Stimulated activated CD8-positive, alpha-beta memory T cell treated with anti-CD3 and anti-CD28 coated beads, Interleukin-4, amount 100 ng/mL, for 48 hours (primary cell): ENCODE results near the gene RASGEF1B.
A peak's percentile ranks its signal among the peaks of the same experiment; 100 is the strongest.
"Not testable (repeated sequence)": the region's sequence is repeated elsewhere in the genome, so short reads cannot be mapped to it uniquely, and the experiment has no call there.

Experiments
- DNase-seq: peaks from one replicate; pipeline ENCODE4 v3.0.0-alpha.2; 2020

RASGEF1B gene

DNA sequence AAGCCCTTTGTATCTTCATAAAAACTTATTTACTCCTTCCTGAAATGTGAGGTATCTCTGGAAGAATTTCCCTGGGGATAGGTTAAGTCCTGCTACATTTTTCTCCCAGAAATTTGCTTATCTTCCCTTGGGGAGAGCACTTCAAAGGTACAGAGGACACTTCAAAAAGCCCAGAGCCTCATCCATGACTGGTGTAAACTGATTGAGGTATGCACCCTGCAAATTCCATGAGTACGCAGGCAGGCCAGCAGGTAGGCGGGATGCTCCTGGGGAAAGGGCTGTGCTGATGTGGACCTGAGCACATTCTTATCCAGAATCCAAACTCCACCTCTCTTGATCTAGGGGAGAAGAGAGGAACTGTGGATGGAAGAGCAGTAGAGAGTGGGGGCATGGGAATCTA is 26.3 kb upstream of the RASGEF1B start:
- DNase-seq = no peak

GRCh38 chr4:81495345-81495744 is 23.6 kb upstream of the RASGEF1B start:
- no peak for DNase-seq

- DNase-seq = no peak
Observed at GRCh38 chr4:81494031-81494431, 22.3 kb upstream of the RASGEF1B start.

DNA sequence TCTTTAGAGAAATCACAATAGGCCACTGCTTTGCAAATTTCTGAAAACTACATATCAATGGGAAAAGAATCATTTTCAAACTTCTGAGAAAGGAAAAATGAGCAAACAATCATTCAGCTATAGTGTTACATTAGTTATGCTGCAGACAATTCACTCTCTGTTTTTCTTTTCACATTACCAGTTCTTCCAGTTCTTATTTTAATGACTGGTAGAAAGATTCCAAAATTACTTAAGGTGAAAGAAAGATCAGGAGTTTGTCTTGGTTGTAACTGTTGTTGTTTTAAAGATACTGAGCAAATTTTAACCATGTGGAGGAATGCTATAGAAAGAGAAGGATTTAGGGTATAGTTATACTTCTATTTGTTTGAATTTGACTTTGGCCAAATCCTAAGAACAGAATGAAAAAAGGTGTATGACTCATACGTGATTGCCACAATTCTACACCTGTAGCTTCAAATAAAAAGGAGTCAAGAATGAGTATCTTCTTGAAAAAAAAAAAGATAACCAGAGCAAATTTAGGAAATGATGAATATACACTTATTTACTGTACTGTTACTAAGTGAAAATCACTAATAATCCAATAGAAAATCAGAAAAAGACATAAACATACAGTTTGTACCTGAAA is 21.0 kb upstream of the RASGEF1B start:
- DNase-seq = no peak

DNA sequence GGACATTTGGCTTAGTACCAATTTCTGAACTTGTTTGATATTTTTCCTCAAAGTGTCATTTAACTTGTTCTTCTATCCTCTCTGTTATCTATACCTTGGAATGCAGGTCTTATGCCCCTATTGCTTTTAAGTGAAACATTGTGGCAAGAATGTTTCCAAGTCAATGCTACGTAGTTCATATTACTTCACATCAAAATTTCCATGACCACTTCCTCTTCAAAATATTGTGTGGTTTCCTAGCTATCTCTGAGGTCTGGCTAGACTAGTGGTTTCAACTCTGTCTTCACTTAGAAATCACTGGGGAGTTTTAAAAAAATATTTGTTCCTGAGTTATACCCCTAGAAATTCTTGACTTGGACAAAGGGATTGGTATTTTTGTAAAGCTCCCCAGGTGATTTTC is 20.2 kb upstream of the RASGEF1B start:
- no peak for DNase-seq

DNA sequence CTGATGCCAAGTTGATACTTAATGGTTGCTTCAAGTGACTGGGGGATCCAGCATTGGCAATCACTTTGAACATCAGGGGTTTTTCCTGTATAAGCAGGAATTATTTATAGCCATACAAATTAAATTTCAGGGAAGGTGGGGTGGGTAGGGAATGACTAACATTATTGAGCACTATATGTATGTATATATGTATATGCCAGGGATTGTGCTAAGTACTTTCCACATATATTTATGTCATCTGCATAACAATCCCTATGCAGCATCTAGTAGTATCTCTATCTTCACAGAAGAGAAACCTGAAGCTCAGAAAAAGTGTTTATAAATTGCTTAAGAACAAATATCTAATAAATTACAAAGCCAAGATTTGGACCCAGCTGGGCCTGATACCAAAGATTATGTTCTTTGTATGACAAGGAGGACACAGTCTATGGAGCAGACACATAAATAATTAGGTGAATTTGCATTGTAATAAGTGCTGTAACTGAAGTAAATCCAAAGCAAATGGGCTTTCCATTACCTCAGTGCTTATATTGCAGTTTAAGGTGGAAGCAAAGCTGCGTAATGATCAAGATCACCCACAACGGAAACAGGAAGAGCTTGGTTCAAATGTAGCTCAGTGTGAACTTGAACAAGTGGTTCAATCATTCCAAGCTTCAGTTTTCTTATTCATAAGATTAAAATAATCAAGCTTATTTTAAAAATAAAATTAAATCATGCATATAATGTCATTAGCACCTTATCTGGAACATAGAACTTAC is 18.9 kb upstream of the RASGEF1B start:
- DNase-seq = no peak

DNA sequence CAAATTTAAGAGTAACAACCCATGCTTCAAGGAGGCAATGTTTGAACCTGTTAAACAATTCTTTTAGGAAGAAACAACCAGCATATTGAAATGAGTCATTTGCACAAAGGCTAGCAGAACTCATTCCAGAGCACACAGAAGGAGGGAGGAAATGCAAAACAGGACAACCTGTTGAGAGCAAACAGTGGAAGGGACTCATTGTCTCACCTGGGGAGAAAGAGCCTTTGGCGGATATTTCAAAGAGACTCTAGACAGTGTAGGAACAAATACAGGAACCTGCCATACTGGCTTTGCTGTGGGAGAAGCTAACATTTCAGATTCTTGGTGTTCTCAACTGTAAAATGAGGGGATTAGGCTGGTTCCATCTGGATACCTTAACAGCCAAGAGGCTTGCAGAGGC is 14.8 kb upstream of the RASGEF1B start:
- DNase-seq = no peak

DNA sequence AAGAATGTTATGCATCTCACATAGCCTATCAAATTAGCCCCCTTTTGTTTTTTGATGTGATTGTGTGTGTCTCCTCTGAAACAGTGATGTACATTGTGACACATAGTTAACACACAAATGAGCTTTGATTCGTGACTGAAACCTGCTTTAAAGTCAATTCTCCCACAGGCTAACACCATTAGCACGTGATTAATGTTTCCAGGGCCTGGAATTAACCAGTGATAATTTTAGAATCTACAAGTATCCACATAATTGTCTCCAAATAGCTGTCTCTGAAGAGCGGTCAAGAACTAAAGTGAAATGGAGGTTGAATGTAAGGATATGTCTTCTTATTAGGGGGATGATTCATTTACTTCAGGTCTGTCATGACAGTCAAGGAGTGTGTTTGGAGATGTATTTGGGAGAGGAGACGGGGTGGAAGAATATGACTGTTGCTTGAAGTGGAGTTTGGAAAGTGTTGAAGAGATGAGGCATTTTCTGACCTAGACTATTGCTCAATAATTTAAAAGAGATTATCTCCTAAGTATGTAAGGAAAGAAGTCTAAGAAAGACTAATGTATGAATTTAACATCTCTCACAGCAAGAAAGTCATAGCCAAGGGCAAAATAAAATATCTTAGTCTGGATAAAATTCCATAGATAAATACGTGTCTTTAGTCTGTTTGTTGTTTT is 13.7 kb upstream of the RASGEF1B start:
- DNase-seq = no peak

DNA sequence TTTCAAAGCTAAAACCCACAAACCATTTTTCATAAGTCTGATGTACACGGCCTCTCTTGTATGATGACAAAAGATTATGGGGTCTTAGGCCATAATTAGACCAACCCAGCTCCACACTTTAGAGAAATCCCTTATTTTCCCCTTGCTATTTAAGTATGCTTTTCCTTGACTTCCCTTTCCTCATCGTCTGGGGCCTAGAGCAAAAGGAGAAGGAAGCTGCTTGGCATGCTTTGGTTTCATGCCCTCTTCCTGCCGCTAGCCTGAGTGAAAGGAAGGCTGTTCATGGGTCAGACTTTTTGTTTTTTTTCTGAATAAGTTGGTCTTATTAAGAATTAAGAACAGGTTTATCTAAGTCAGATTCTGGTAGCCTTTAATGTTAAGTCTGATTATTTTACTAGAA is 10.6 kb upstream of the RASGEF1B start:
- no peak for DNase-seq

- DNase-seq = no peak
Observed at GRCh38 chr4:81481151-81481550, 9.4 kb upstream of the RASGEF1B start.

- DNase-seq = not testable (repeated sequence)
Observed at GRCh38 chr4:81479573-81479972, 7.9 kb upstream of the RASGEF1B start.

GRCh38 chr4:81473331-81474265 is 1.9 kb upstream of the RASGEF1B start:
- not testable (repeated sequence) for DNase-seq

- DNase-seq = peak; percentile 43
Observed at GRCh38 chr4:81472281-81473182, 825 bp upstream of the RASGEF1B start.

GRCh38 chr4:81471298-81471587 is 464 bp downstream of the RASGEF1B start:
- no peak for DNase-seq

GRCh38 chr4:81470456-81471297 is 1.0 kb downstream of the RASGEF1B start:
- DNase-seq = peak; percentile 54

DNA sequence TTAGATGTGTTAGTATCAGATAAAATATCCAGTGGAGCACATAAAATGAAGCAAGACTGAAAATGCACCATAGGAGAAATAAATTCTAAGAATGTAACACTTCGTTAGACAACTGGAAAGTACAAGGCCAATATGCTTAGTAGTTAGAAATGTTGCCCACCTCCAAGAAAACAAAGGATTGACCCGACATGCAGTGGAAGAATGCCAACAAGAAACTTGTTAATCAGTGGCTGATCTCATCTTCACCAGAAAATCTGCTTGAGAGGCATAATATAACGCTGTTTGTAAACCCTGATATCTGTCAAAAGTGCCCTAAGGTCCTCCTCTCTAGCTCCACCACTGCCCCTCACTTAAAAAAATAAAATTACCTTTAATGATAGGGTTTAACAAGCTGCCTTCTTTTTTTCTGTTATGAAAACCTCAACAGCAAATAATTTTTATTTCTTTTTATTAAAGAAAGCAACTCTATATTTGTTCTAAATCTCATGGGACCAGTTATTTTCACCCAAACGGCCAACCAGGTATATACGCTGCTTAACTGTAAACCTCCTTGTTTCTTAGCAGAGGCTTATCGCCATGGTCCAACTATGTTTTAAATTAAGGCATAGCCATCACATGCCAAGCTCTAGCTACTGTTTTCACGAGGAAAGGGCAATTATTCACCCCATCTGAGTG is 1.8 kb downstream of the RASGEF1B start:
- DNase-seq = no peak

DNA sequence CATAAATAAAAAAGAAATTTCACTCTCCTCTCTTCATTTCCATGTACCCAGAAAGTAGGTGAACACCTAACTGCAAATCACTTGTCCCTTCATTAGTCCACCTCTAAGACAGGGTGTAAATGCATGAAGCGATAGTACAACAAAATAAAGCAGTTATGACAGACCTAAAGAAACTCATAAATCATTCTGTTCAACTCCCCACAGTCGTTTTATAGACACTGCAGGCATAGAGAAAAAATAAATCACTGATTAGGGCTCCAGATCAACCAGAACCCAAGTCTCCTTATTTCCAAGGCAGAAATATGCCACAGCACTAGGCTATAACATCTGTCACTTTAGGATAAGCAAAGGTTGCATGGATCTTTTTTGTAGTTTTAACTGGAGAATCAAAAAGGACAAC is 3.0 kb downstream of the RASGEF1B start:
- no peak for DNase-seq

DNA sequence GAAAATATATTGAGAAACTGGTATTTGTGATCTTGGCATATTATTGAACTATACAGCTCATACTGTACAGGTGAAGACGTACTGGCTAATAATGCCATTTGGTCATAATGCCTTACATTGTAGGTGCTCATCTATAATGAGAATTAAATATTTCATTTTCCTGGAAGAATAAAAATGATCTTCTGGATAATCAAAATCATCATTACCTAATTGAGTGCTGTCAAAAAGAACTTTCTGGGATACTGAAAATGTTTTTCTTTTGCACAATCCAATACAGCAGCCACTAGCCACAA is 4.1 kb downstream of the RASGEF1B start:
- no peak for DNase-seq

DNA sequence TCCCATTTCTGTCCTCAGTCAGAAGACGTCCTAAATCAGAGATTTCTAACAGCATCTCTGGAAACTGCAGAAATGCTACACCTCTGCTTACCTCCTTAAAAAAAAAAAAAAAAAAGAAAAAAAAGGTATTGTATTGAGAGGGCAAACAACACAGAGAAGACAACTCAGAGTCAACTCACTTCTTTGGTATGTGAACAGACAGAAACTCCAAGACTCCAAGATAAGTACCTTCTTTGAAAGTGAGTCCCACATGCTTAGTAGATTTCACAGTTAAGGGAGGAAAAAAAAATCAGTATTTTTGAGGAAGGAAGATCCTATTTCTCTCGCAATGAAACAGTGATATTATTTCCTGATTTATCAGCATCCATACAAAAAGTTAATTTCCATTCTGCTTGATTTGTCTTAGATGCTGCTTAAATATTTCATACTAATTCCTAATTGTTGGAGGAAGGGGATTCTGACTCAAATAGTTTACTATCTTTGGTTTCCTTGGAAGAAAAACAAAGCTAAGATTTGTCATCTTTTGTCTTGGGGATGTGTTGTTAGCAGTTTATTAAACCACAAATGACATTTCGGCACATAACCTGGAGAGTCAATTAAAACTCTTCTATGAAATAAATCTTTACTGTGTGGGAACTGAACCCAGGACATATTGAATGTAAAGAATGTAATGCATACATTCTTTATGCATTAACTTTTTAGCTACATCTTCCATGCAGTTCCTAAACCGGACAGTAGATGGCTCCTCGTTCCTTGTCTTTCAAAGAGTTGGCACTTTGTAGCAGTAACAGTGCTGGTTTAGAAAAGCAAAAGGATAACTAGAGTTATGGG is 4.7 kb downstream of the RASGEF1B start:
- peak; percentile 83 for DNase-seq
